Chondrocyte (in vitro differentiated cells): ENCODE data around the gene CDCA7. TPM values are rescaled to one million over a fixed set of nuclear protein-coding genes. Genes with fewer than 3 reads are reported as not detected.

Experiments used
- DNase-seq: peaks from one replicate; pipeline ENCODE4 v3.0.0; 2021; ENCODE audit warnings: mixed read lengths, low spot score
- H3K27ac Mint-ChIP-seq: one replicate; pipeline ENCODE4 v1.8.0; 2021; ENCODE audit warnings: mild to moderate bottlenecking, moderate library complexity, mixed read lengths; ENCODE audit not compliant: unreplicated experiment
- H3K27me3 Mint-ChIP-seq: 2 replicates; pipeline ENCODE4 v1.8.0; 2021; ENCODE audit warnings: low read depth, mixed read lengths
- H3K36me3 Mint-ChIP-seq: 2 replicates; pipeline ENCODE4 v1.8.0; 2021; ENCODE audit warnings: low read depth, mixed read lengths
- H3K4me1 Mint-ChIP-seq: 2 replicates; pipeline ENCODE4 v1.8.0; 2021; ENCODE audit warnings: low read depth, mild to moderate bottlenecking, mixed read lengths
- H3K4me3 Mint-ChIP-seq: one replicate; pipeline ENCODE4 v1.8.0; 2021; ENCODE audit warnings: mild to moderate bottlenecking, moderate library complexity, mixed read lengths; ENCODE audit not compliant: unreplicated experiment
- H3K9me3 Mint-ChIP-seq: 2 replicates; pipeline ENCODE4 v1.8.0; 2021; ENCODE audit warnings: low read depth, mixed read lengths
- total RNA-seq: library from RNA; stranded (reverse); gene quantifications from 3 replicates; pipeline ENCODE4 v1.2.1, GENCODE V29; 2021
- TF ChIP-seq, protein P1 (sequence below): fragments of 200-600 bp; sonication (generic); IDR thresholded peaks from 2 replicates; pipeline ENCODE4 v1.5.0; 2021; ENCODE audit warnings: antibody characterized with exemption, mild to moderate bottlenecking, moderate library complexity

CDCA7 gene
- total RNA-seq, 1 donor from 2014 or later: 5.4 TPM

GRCh38 chr2:173417341-173417740, 62.7 kb downstream of the CDCA7 start:
- H3K9me3 Mint-ChIP-seq: no peaks in the 10 kb centered on the region
- peaks cover 22% of the 10 kb centered on the region for H3K4me1 Mint-ChIP-seq
- DNase-seq: no peak
- peaks cover 8% of the 10 kb centered on the region for H3K27me3 Mint-ChIP-seq
- H3K4me3 Mint-ChIP-seq: no peak overlapping the region
- H3K27ac Mint-ChIP-seq: no peak overlapping the region
- TF ChIP-seq, protein P1, sequence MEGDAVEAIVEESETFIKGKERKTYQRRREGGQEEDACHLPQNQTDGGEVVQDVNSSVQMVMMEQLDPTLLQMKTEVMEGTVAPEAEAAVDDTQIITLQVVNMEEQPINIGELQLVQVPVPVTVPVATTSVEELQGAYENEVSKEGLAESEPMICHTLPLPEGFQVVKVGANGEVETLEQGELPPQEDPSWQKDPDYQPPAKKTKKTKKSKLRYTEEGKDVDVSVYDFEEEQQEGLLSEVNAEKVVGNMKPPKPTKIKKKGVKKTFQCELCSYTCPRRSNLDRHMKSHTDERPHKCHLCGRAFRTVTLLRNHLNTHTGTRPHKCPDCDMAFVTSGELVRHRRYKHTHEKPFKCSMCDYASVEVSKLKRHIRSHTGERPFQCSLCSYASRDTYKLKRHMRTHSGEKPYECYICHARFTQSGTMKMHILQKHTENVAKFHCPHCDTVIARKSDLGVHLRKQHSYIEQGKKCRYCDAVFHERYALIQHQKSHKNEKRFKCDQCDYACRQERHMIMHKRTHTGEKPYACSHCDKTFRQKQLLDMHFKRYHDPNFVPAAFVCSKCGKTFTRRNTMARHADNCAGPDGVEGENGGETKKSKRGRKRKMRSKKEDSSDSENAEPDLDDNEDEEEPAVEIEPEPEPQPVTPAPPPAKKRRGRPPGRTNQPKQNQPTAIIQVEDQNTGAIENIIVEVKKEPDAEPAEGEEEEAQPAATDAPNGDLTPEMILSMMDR: no peak
- no peaks in the 10 kb centered on the region for H3K36me3 Mint-ChIP-seq

DNA sequence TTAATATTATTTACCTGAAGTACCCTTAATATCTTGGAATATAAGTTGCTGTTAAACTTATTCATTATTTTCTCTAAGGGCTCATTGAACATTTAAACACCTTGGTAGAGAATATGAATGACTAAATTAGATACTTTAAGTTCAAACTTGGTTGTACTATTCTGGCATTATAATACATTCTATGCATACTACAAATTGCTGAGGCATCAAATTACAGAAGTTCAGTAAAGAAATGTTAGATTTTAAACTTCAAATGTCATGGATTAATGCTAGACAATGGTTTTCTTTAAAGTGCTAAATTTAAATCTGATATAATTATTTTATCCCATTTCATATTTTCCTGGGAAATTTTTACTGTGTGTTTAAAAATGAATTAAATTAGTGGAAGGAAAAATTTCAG, 63.1 kb downstream of the CDCA7 start:
- H3K9me3 Mint-ChIP-seq: no peaks in the 10 kb centered on the region
- H3K27ac Mint-ChIP-seq: no peak overlapping the region
- peaks cover 8% of the 10 kb centered on the region for H3K27me3 Mint-ChIP-seq
- H3K4me3 Mint-ChIP-seq: no peak overlapping the region
- no peak for DNase-seq
- TF ChIP-seq, protein P1: no peak
- no peaks in the 10 kb centered on the region for H3K36me3 Mint-ChIP-seq
- peaks cover 22% of the 10 kb centered on the region for H3K4me1 Mint-ChIP-seq
